ENCODE data around the gene SWAP70. TPM values are rescaled to one million over a fixed set of nuclear protein-coding genes. Genes with fewer than 3 reads are reported as not detected.

The SWAP70 gene
- total and polyA plus RNA-seq, 10 donors: 34.9 to 130 (median 108) TPM

GRCh38 chr11:9759519-9760192 lies 95.8 kb downstream of the SWAP70 start:
- Histone ChIP-seq H3K27ac (peak overlapping the region; percentile 1 to 87 (median 83)), H3K4me1 (peaks cover 30 to 60% (median 50%) of the 10 kb centered on the region in 6 donors), H3K9me3 (no peaks in the 10 kb centered on the region), H3K27me3 (replicated peaks in 1 of 7) (no peaks in the 10 kb centered on the region), H3K4me3 (peak overlapping the region in 3 of 8 donors; percentile 63 to 92 (median 73)), H3K36me3 (no peaks in the 10 kb centered on the region)
- intact Hi-C loops (cut with DNase I; ENCODE audit: low total_unique reads): loop anchor here (5.0 to 10.0 kb wide), 3 partner anchors 215 to 563 kb away; no protein-coding TSS in a partner anchor
- DNase-seq: peak; percentile 81
- WGBS, 5 donors: 52 to 60% (median 53%) methylated on average over 10 of the region's 10 CpGs
- TF ChIP-seq, protein P1, sequence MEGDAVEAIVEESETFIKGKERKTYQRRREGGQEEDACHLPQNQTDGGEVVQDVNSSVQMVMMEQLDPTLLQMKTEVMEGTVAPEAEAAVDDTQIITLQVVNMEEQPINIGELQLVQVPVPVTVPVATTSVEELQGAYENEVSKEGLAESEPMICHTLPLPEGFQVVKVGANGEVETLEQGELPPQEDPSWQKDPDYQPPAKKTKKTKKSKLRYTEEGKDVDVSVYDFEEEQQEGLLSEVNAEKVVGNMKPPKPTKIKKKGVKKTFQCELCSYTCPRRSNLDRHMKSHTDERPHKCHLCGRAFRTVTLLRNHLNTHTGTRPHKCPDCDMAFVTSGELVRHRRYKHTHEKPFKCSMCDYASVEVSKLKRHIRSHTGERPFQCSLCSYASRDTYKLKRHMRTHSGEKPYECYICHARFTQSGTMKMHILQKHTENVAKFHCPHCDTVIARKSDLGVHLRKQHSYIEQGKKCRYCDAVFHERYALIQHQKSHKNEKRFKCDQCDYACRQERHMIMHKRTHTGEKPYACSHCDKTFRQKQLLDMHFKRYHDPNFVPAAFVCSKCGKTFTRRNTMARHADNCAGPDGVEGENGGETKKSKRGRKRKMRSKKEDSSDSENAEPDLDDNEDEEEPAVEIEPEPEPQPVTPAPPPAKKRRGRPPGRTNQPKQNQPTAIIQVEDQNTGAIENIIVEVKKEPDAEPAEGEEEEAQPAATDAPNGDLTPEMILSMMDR (IDR thresholded peaks at IDR 0.05 in 8 of 11, conservative IDR thresholded peaks at IDR 0.05 in 3 of 11): no peak
- no peak for TF ChIP-seq POLR2A (IDR thresholded peaks at IDR 0.05)
- no peak for TF ChIP-seq POLR2AphosphoS5 (IDR thresholded peaks at IDR 0.05)

- WGBS, 5 donors: 66 to 90% (median 78%) methylated on average over 3 of the region's 3 CpGs
- no peak overlapping the region for H3K4me3 ChIP-seq
- H3K4me1 ChIP-seq: peaks cover 27 to 59% (median 48%) of the 10 kb centered on the region in 6 donors
- H3K27me3 ChIP-seq (replicated peaks in 1 of 7): no peaks in the 10 kb centered on the region
- intact Hi-C loops (cut with DNase I; ENCODE audit: low total_unique reads): loop anchor here (5.0 kb wide), 1 partner anchor 552 kb away; no protein-coding TSS in a partner anchor
- no peaks in the 10 kb centered on the region for H3K9me3 ChIP-seq
- DNase-seq: no peak
- peak overlapping the region in 6 of 8 donors; percentile 76 to 87 (median 84) for H3K27ac ChIP-seq
- TF ChIP-seq POLR2AphosphoS5 (IDR thresholded peaks at IDR 0.05) (no peak), POLR2A (IDR thresholded peaks at IDR 0.05) (no peak)
- TF ChIP-seq, protein P1 (IDR thresholded peaks at IDR 0.05 in 8 of 11, conservative IDR thresholded peaks at IDR 0.05 in 3 of 11): no peak
- H3K36me3 ChIP-seq: no peaks in the 10 kb centered on the region
These were observed 96.3 kb downstream of the SWAP70 start for GRCh38 chr11:9760193-9760575.

DNA sequence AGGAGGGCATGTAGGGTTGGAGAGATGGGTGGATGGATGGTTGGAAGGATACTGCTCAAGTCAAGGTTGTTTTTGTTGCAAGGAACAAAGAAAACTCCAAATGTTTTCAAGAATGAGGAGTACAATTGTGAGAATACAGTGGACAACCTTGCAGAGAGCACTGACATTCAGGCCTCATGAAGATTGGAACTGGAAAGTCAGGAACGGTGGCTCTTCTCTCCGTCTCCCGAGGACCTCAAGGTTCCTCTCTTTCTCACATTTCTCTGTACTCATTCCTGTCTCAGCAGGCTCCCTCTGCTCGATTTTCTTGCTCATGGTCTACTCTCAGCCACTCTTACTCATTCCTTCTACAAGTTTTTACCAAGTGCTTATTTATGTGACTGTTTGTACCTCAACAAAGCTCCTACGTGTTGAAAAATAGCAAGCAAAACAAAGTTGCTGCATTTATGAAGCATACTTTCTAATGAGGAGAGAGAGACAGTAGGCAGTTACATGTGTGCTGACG lies 97.6 kb downstream of the SWAP70 start:
- intact Hi-C loops (cut with DNase I; ENCODE audit: low total_unique reads): loop anchor here (5.0 kb wide), 1 partner anchor 551 kb away; no protein-coding TSS in a partner anchor
- TF ChIP-seq POLR2A (IDR thresholded peaks at IDR 0.05) (no peak), POLR2AphosphoS5 (IDR thresholded peaks at IDR 0.05) (no peak)
- TF ChIP-seq, protein P1 (IDR thresholded peaks at IDR 0.05 in 8 of 11, conservative IDR thresholded peaks at IDR 0.05 in 3 of 11): no peak
- Histone ChIP-seq H3K36me3 (no peaks in the 10 kb centered on the region), H3K4me3 (no peak overlapping the region), H3K9me3 (no peaks in the 10 kb centered on the region), H3K4me1 (peaks cover 16 to 54% (median 37%) of the 10 kb centered on the region in 6 donors), H3K27me3 (replicated peaks in 1 of 7) (no peaks in the 10 kb centered on the region), H3K27ac (no peak overlapping the region)
- WGBS, 5 donors: 87 to 97% (median 91%) methylated on average over 6 of the region's 6 CpGs
- DNase-seq: no peak

DNA sequence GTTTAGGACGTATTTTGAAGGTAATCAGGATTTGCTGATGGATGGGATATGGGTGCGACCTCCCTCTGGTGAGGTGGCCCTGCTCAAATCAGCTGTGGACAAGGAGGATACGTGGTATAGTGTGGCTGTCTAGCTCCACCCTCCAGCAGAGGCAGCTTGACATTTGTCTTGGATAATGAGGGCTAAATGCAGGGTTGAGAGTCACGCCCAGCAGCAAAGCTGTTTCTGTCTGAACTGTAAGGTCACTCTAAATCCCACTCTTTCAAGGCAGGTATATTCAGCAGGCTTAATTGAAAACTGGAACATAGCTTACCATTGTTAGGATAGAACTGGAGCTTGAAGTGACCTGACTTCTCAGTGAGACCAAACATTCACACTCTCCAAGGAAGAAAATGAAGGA lies 98.7 kb downstream of the SWAP70 start:
- Histone ChIP-seq H3K27ac (no peak overlapping the region), H3K36me3 (no peaks in the 10 kb centered on the region), H3K4me1 (peaks cover 8 to 44% (median 27%) of the 10 kb centered on the region in 6 donors), H3K27me3 (replicated peaks in 1 of 7) (no peaks in the 10 kb centered on the region), H3K9me3 (no peaks in the 10 kb centered on the region), H3K4me3 (no peak overlapping the region)
- no peak for DNase-seq
- WGBS, 5 donors: 82 to 89% (median 87%) methylated on average over 4 of the region's 4 CpGs
- intact Hi-C loops (cut with DNase I; ENCODE audit: low total_unique reads): loop anchor here (5.0 kb wide), 1 partner anchor 550 kb away; no protein-coding TSS in a partner anchor
- TF ChIP-seq, protein P1 (IDR thresholded peaks at IDR 0.05 in 8 of 11, conservative IDR thresholded peaks at IDR 0.05 in 3 of 11): no peak
- TF ChIP-seq POLR2A (IDR thresholded peaks at IDR 0.05) (no peak), POLR2AphosphoS5 (IDR thresholded peaks at IDR 0.05) (no peak)

Data from spleen (tissue), 11 donors.